Activated T-cell treated with anti-CD3 and anti-CD28 coated beads for 1 hour (primary cell): ENCODE results near the gene CDK16.
"Not testable (repeated sequence)": the region's sequence is repeated elsewhere in the genome, so short reads cannot be mapped to it uniquely, and the experiment has no call there.

Source experiments
- DNase-seq: peaks from one replicate; pipeline ENCODE4 v3.0.0-alpha.2; 2020; ENCODE audit warnings: low read depth

CDK16 gene

GRCh38 chrX:47250017-47250347 lies 31.5 kb downstream of the CDK16 start:
- no peak for DNase-seq

DNA sequence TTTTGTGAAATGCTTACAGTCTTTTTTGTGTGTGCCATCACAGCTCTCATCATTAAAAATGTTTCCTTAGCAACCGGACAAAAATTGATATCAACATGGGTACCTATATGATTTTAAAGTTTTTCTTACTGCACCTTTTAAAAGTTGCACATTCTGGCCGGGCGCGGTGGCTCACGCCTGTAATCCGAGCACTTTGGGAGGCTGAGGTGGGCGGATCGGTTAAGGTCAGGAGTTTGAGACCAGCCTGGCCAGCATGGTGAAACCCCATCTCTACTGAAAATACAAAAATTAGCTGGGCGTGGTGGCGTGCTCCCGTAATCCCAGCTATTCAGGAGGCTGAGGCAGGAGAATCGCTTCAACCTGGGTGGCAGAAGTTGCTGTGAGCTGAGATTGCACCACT lies 39.1 kb downstream of the CDK16 start:
- not testable (repeated sequence) for DNase-seq

- DNase-seq = no peak
Measured at GRCh38 chrX:47264483-47265173, 46.1 kb downstream of the CDK16 start.

- no peak for DNase-seq
Measured at GRCh38 chrX:47266643-47267042, 48.2 kb downstream of the CDK16 start.

- no peak for DNase-seq
Measured at GRCh38 chrX:47272013-47272408, 53.5 kb downstream of the CDK16 start.

GRCh38 chrX:47273011-47273730 lies 54.7 kb downstream of the CDK16 start:
- no peak for DNase-seq

GRCh38 chrX:47278691-47279090 lies 60.2 kb downstream of the CDK16 start:
- DNase-seq = no peak
